Activated T-cell treated with anti-CD3 and anti-CD28 coated beads for 48 hours (primary cell): ENCODE results near the gene RBPJ.

Experiments used
- DNase-seq: peaks from one replicate; pipeline ENCODE4 v3.0.0-alpha.2; 2020; ENCODE audit warnings: low read depth

RBPJ gene

GRCh38 chr4:26459756-26460530, 139.1 kb downstream of the RBPJ start:
- DNase-seq: no peak

GRCh38 chr4:26462874-26463273, 142.1 kb downstream of the RBPJ start:
- DNase-seq: no peak

GRCh38 chr4:26463386-26463785, 142.6 kb downstream of the RBPJ start:
- no peak for DNase-seq

- DNase-seq: no peak
These were observed 143.7 kb downstream of the RBPJ start for GRCh38 chr4:26464420-26465095.

- DNase-seq: no peak
These were observed 145.9 kb downstream of the RBPJ start for GRCh38 chr4:26466578-26467270.

- no peak for DNase-seq
These were observed 146.9 kb downstream of the RBPJ start for GRCh38 chr4:26467724-26468123.

GRCh38 chr4:26468283-26468949, 147.6 kb downstream of the RBPJ start:
- DNase-seq: no peak

- no peak for DNase-seq
These were observed 148.2 kb downstream of the RBPJ start for GRCh38 chr4:26468977-26469376.

- DNase-seq: no peak
These were observed 151.1 kb downstream of the RBPJ start for GRCh38 chr4:26471890-26472289.

- no peak for DNase-seq
These were observed 153.1 kb downstream of the RBPJ start for GRCh38 chr4:26473893-26474292.

- no peak for DNase-seq
These were observed 153.7 kb downstream of the RBPJ start for GRCh38 chr4:26474551-26474950.

- no peak for DNase-seq
These were observed 154.9 kb downstream of the RBPJ start for GRCh38 chr4:26475716-26476115.

- DNase-seq: no peak
These were observed 155.7 kb downstream of the RBPJ start for GRCh38 chr4:26476545-26476944.

GRCh38 chr4:26478330-26478729, 157.5 kb downstream of the RBPJ start:
- DNase-seq: no peak

GRCh38 chr4:26482508-26483462, 162.0 kb downstream of the RBPJ start:
- DNase-seq: no peak

- DNase-seq: no peak
These were observed 163.3 kb downstream of the RBPJ start for GRCh38 chr4:26484032-26484515.

- no peak for DNase-seq
These were observed 163.7 kb downstream of the RBPJ start for GRCh38 chr4:26484516-26484915.
